ENCODE data around the gene AGBL1.
"Not testable (repeated sequence)": the region's sequence is repeated elsewhere in the genome, so short reads cannot be mapped to it uniquely, and the experiment has no call there.

Gene AGBL1

DNA sequence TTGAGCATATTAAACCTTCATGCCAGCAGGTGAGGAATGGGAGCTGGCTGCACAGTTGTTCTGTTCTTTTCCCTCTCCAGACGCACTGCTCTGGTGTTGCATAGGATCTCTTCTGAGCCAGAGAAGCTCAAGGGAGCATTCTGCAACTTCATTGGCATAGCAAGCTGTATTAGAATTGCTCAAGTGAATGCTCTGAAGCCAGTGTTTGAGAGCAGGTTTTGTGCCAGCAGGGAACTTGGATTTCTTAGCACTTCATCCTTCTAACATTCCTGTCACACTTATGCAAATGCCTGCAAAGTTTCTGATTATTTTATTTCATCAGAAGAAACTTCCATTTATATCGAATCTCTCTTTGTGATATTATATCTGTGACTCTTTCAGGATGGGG lies 366.6 kb downstream of the AGBL1 start:
- TF ChIP-seq, protein P1, sequence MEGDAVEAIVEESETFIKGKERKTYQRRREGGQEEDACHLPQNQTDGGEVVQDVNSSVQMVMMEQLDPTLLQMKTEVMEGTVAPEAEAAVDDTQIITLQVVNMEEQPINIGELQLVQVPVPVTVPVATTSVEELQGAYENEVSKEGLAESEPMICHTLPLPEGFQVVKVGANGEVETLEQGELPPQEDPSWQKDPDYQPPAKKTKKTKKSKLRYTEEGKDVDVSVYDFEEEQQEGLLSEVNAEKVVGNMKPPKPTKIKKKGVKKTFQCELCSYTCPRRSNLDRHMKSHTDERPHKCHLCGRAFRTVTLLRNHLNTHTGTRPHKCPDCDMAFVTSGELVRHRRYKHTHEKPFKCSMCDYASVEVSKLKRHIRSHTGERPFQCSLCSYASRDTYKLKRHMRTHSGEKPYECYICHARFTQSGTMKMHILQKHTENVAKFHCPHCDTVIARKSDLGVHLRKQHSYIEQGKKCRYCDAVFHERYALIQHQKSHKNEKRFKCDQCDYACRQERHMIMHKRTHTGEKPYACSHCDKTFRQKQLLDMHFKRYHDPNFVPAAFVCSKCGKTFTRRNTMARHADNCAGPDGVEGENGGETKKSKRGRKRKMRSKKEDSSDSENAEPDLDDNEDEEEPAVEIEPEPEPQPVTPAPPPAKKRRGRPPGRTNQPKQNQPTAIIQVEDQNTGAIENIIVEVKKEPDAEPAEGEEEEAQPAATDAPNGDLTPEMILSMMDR (IDR thresholded peaks at IDR 0.05; ENCODE audit: low read depth, low read length, missing control alignments): no peak
- no peak for DNase-seq (ENCODE audit: low read depth)
- H3K4me3 ChIP-seq (ENCODE audit: low read depth, low read length): no peak overlapping the region

DNA sequence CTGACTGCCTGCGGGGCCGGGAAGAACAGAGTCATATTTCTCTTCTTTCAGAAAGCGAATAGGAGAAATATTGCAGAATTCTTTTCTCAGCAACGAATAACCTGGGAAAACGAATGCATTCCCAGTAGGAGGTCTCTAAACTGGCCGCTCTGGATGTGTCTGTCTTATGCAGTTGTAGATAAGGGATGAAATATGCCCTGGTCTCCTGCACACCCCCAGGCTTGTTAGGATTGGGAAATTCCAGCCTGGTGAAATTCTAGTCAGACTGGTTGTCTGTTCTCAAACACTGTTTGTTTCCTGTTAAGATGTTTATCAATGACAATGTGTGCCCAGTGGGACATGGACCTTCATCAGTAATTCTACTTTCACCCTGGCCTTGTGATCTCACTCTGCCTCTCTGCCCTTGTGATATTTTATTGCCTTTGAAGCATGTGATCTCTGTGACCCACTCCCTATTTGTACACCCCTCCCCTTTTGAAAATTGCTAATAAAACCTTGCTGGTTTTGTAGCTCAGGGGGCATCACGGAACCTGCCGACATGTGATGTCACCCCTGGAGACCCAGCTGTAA lies 385.9 kb downstream of the AGBL1 start:
- not testable (repeated sequence) for H3K4me3 ChIP-seq (ENCODE audit: low read depth, low read length); DNase-seq (ENCODE audit: low read depth)

DNA sequence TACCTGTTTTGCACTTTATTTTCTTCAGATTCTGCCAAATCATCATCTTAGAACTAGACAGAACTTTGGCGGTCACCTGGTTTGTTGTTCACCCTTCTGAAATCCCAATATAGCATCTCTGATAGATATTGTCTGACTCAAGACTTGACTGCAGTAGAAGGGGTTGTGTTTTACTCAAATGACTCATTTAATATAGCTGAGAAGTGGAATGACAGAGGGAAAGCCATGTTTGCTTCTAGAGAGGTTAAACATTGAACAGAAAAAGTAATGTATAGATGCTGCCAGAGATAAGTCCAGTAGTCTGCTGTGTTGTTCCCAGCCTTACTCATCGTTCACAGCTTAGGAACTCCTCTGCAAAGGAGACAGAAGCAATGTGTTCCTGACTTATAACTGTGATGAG lies 402.0 kb downstream of the AGBL1 start:
- TF ChIP-seq, protein P1 (IDR thresholded peaks at IDR 0.05; ENCODE audit: low read depth, low read length, missing control alignments): no peak
- DNase-seq (ENCODE audit: low read depth): no peak
- no peak overlapping the region for H3K4me3 ChIP-seq (ENCODE audit: low read depth, low read length)

DNA sequence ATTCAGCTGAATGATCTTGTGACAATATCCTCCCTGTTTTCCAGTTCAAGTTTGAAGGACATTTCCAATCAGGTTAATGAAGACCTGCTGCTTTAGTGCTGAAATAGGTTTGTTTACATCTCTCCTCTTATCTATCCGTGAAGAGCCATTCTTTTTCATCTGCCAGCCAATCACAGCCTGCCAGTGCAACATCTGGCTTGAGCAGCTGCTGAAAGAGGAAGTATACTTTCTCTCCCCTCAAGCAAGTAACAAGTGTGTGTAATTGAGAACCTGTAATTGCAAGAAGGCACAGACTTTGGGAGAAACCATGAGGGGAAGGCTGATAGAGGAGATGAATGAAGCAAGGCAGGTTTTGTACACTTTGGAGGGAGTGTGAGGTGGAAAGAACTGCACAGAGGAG lies 404.3 kb downstream of the AGBL1 start:
- DNase-seq (ENCODE audit: low read depth): no peak
- TF ChIP-seq, protein P1 (IDR thresholded peaks at IDR 0.05; ENCODE audit: low read depth, low read length, missing control alignments): no peak

DNA sequence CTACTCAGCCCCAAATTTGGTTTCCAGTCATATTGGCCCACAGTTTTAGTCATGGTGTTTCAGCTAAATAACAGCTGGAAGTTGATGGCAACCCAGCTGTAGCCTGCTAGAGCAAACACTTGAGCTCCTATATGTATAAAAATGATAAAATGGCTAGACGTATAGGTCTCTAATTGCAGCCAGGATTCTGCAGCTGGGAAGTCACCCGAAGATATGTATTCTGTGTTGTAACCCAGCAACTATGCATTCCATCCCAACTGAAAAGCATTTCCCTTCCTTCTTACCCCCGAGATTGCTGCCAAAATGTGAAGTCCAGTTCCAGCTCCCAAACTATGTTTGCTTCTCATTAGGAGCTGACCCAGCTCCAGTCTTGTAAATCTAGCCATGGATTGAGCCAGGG lies 408.4 kb downstream of the AGBL1 start:
- TF ChIP-seq, protein P1 (IDR thresholded peaks at IDR 0.05; ENCODE audit: low read depth, low read length, missing control alignments): no peak
- no peak for DNase-seq (ENCODE audit: low read depth)
- H3K4me3 ChIP-seq (ENCODE audit: low read depth, low read length): no peak overlapping the region

More for the DNA sequence above, 404.3 kb downstream of the AGBL1 start:
- no peak overlapping the region for H3K4me3 ChIP-seq (ENCODE audit: low read depth, low read length)

DNA sequence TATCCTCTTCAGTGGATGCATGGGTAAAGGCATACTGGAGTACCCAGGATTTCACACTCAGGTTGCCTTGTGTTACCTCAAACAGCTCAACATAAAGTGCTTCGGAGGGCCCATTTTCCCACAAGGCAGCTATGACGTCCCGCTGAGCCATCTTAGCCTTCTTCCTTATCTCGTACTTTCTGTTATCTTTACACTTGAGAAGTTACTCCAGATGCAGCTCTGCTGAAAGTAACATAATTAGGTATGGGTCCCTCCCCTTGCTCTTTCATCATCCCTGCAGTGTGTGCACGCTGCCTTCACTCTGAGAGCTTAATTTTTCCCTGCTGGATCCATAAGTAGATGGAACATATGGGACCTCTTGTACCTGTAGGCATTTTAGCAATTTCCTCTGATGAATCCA lies 410.3 kb downstream of the AGBL1 start:
- no peak for DNase-seq (ENCODE audit: low read depth)
- no peak overlapping the region for H3K4me3 ChIP-seq (ENCODE audit: low read depth, low read length)
- TF ChIP-seq, protein P1 (IDR thresholded peaks at IDR 0.05; ENCODE audit: low read depth, low read length, missing control alignments): no peak

DNA sequence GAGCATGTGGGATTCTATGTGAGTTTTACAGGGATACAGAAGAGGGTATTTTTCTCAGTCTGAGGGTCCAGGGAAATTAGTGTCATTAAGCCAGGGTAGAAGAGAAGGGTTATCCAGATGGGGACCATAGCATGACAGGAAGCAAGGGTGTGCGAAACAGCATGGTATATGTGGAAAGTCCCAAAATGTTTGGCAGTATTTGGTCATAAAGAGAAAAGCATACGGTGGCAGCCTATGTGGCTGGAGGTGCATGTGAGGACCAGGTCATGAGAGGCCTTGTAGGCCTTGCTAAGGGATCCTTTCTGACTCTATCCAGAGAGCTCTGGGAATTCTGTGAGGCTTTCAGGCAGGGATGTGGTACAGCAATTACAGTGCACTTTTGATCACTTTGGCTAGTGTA lies 411.4 kb downstream of the AGBL1 start:
- no peak for DNase-seq (ENCODE audit: low read depth)
- TF ChIP-seq, protein P1 (IDR thresholded peaks at IDR 0.05; ENCODE audit: low read depth, low read length, missing control alignments): no peak
- no peak overlapping the region for H3K4me3 ChIP-seq (ENCODE audit: low read depth, low read length)

Measured in GM12864 (cell line).